HL-60 (cell line): ENCODE data around the gene QSOX2.

Experiments used
- SPI1 ChIP-seq: IDR thresholded peaks from 2 replicates; pipeline ENCODE4 v1.6.1; 2012; ENCODE audit warnings: low read depth, mild to moderate bottlenecking, borderline replicate concordance
- TF ChIP-seq, protein P1 (sequence below): IDR thresholded peaks from one replicate; pipeline ENCODE4 v1.5.1; 2011; ENCODE audit warnings: low read length, control low read depth, inconsistent platforms; ENCODE audit not compliant: insufficient read depth
- TF ChIP-seq, protein P2 (sequence below): IDR thresholded peaks from 2 replicates; pipeline ENCODE4 v1.6.1; 2012; ENCODE audit warnings: low read depth; ENCODE audit not compliant: insufficient replicate concordance

DNA sequence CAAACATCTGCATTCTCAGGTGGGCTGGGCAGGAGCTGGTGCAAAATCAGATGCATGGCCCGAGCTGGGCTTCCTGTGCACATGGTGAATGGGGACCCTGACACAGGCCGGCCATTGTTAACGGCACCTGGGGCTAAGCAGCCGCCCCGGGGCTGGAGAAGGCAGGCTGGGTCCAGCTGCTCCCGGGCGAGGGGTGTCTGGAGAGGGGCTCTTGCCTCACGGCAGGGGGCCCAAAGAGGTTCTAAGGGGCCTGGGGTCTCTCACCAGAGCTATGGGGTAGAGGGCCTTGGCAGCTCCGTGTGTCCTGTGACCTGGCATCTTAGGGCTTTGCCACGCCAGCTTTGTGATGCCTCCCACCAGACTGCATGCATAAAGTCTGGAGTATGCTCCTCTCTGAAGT lies 5.1 kb upstream of the QSOX2 start:
- TF ChIP-seq, protein P1, sequence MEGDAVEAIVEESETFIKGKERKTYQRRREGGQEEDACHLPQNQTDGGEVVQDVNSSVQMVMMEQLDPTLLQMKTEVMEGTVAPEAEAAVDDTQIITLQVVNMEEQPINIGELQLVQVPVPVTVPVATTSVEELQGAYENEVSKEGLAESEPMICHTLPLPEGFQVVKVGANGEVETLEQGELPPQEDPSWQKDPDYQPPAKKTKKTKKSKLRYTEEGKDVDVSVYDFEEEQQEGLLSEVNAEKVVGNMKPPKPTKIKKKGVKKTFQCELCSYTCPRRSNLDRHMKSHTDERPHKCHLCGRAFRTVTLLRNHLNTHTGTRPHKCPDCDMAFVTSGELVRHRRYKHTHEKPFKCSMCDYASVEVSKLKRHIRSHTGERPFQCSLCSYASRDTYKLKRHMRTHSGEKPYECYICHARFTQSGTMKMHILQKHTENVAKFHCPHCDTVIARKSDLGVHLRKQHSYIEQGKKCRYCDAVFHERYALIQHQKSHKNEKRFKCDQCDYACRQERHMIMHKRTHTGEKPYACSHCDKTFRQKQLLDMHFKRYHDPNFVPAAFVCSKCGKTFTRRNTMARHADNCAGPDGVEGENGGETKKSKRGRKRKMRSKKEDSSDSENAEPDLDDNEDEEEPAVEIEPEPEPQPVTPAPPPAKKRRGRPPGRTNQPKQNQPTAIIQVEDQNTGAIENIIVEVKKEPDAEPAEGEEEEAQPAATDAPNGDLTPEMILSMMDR, result no peak
- no peak for TF ChIP-seq SPI1
- TF ChIP-seq, protein P2, sequence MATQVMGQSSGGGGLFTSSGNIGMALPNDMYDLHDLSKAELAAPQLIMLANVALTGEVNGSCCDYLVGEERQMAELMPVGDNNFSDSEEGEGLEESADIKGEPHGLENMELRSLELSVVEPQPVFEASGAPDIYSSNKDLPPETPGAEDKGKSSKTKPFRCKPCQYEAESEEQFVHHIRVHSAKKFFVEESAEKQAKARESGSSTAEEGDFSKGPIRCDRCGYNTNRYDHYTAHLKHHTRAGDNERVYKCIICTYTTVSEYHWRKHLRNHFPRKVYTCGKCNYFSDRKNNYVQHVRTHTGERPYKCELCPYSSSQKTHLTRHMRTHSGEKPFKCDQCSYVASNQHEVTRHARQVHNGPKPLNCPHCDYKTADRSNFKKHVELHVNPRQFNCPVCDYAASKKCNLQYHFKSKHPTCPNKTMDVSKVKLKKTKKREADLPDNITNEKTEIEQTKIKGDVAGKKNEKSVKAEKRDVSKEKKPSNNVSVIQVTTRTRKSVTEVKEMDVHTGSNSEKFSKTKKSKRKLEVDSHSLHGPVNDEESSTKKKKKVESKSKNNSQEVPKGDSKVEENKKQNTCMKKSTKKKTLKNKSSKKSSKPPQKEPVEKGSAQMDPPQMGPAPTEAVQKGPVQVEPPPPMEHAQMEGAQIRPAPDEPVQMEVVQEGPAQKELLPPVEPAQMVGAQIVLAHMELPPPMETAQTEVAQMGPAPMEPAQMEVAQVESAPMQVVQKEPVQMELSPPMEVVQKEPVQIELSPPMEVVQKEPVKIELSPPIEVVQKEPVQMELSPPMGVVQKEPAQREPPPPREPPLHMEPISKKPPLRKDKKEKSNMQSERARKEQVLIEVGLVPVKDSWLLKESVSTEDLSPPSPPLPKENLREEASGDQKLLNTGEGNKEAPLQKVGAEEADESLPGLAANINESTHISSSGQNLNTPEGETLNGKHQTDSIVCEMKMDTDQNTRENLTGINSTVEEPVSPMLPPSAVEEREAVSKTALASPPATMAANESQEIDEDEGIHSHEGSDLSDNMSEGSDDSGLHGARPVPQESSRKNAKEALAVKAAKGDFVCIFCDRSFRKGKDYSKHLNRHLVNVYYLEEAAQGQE, result no peak
